BJ (cell line): Measurements from ENCODE around the gene FSTL5. TPM values are rescaled to one million over a fixed set of nuclear protein-coding genes. Genes with fewer than 3 reads are reported as not detected.
"Not testable (repeated sequence)": the region's sequence is repeated elsewhere in the genome, so short reads cannot be mapped to it uniquely, and the experiment has no call there.

Experiments used
- CTCF ChIA-PET: fragments of 350-600 bp; formaldehyde crosslinking; extraction: SDS; loops from one replicate; lab custom pipeline; 2021; ENCODE audit warnings: antibody characterized with exemption, inconsistent platforms; lab: Yijun Ruan, JAX
- POLR2A ChIA-PET: fragments of 300-600 bp; sonication (Branson Sonifier 250); formaldehyde crosslinking; extraction: SDS; loops from one replicate; lab custom pipeline; 2021; ENCODE audit warnings: antibody characterized with exemption; lab: Charles Lee
- DNase-seq: peaks from one replicate; pipeline ENCODE4 v3.0.0-alpha.2; 2011; ENCODE audit warnings: low read depth
- H3K27me3 ChIP-seq: 2 replicates; pipeline ENCODE4 v1.6.0; 2011; ENCODE audit warnings: low read length; ENCODE audit not compliant: control insufficient read depth, insufficient read depth
- H3K36me3 ChIP-seq: 2 replicates; pipeline ENCODE4 v1.5.1; 2011; ENCODE audit warnings: low read length; ENCODE audit not compliant: control insufficient read depth, insufficient read depth
- H3K4me3 ChIP-seq: 2 replicates; pipeline ENCODE4 v1.5.1; 2011; ENCODE audit warnings: low read depth, mild to moderate bottlenecking, control low read depth, low read length
- CTCF ChIP-seq: IDR thresholded peaks from 2 replicates; pipeline ENCODE4 v1.5.1; 2011; ENCODE audit warnings: low read depth, mild to moderate bottlenecking, control low read depth, inconsistent platforms, low read length, moderate library complexity; ENCODE audit not compliant: insufficient read depth
- polyA plus RNA-seq: library from polyadenylated mRNA; depleted of rRNA; stranded (reverse); fragments of >200 nt; gene quantifications from 2 replicates; pipeline ENCODE4 v1.2.3, GENCODE V29; 2011

The FSTL5 gene
- polyA plus RNA-seq, 1 experiment = not detected

- DNase-seq = no peak
- Histone ChIP-seq H3K27me3 (no peaks in the 10 kb centered on the region), H3K4me3 (no peak overlapping the region), H3K36me3 (no peaks in the 10 kb centered on the region)
- CTCF ChIA-PET = interaction anchor here (1.0 to 1.1 kb wide), 2 partner anchors 58 to 227 kb away, joined by 3 to 4 read pairs; no protein-coding TSS in a partner anchor
- TF ChIP-seq CTCF = no peak
- POLR2A ChIA-PET = no interaction called here
Measured at GRCh38 chr4:161791796-161792556, 371.8 kb downstream of the FSTL5 start.

- no peak for TF ChIP-seq CTCF
- Histone ChIP-seq H3K4me3 (no peak overlapping the region), H3K36me3 (no peaks in the 10 kb centered on the region), H3K27me3 (no peaks in the 10 kb centered on the region)
- POLR2A ChIA-PET = no interaction called here
- CTCF ChIA-PET = no interaction called here
- peak; percentile 4 for DNase-seq
Measured at GRCh38 chr4:161767116-161767515, 396.7 kb downstream of the FSTL5 start.

GRCh38 chr4:161762796-161763195, 401.0 kb downstream of the FSTL5 start:
- peak; percentile 15 for DNase-seq
- no peak for TF ChIP-seq CTCF
- Histone ChIP-seq H3K36me3 (no peaks in the 10 kb centered on the region), H3K27me3 (no peaks in the 10 kb centered on the region), H3K4me3 (no peak overlapping the region)
- CTCF ChIA-PET = no interaction called here
- POLR2A ChIA-PET = no interaction called here

GRCh38 chr4:161760008-161760407, 403.8 kb downstream of the FSTL5 start:
- DNase-seq = no peak
- Histone ChIP-seq H3K4me3 (no peak overlapping the region), H3K27me3 (no peaks in the 10 kb centered on the region), H3K36me3 (no peaks in the 10 kb centered on the region)
- TF ChIP-seq CTCF = no peak
- ChIA-PET CTCF (no interaction called here), POLR2A (no interaction called here)

- DNase-seq, CTCF ChIA-PET, H3K4me3 ChIP-seq, H3K36me3 ChIP-seq, H3K27me3 ChIP-seq, POLR2A ChIA-PET: not testable (repeated sequence)
Measured at GRCh38 chr4:161758412-161758811, 405.4 kb downstream of the FSTL5 start.
